Stimulated activated CD8-positive, alpha-beta memory T cell treated with anti-CD3 and anti-CD28 coated beads, Interleukin-4, amount 100 ng/mL, for 4 hours (primary cell): ENCODE data around the gene SLC1A2.

Experiments
- DNase-seq, 2 donors: peaks; one replicate each; pipeline ENCODE4 v3.0.0-alpha.2; 2020; ENCODE audit warnings: low read depth in 2 of 2, low spot score in 1 of 2

The SLC1A2 gene

GRCh38 chr11:35276396-35277145, 142.8 kb downstream of the SLC1A2 start:
- no peak for DNase-seq

- DNase-seq = no peak
Observed at GRCh38 chr11:35275786-35276170, 143.6 kb downstream of the SLC1A2 start.

DNA sequence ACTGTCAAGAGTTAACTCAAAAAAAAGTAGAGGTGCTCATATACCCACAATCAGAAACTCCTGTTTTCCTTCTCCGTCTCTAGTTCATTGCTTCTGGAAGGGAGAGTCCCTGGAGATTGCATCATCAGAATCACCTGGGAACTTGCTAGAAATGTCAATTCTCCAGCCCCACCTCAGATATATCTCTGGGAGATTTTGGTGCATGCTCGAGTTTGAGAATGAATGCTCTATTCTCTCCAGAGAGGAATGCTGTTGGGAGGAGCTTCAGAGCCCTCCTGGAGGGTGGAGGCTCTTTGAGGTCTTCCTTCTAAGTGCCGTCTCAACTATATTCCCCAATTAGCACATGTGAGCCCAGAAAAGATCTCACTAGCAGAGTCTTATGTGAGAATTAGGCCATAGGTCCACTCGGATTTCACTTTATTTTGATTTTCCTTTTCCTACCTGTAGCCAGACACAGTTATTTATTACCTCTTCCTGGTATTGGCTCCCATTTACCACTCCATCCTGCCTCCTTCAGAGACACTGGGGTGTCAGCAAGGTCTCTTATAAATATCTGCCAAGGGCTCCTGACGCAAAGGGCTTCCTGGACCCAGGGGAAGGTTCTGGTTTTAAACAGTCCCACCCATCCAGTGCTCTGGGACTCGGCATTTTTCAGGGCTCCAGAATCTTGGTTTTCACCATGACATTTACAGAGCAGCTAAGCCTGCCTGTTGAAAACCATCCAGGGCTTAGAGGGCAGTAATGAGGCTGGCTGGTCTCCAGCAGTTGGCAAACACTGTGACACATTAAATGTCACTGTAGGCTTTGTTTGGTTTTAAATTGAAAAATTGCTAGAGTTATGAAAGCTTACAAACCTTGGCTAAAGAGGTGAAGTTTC, 144.2 kb downstream of the SLC1A2 start:
- DNase-seq = no peak

DNA sequence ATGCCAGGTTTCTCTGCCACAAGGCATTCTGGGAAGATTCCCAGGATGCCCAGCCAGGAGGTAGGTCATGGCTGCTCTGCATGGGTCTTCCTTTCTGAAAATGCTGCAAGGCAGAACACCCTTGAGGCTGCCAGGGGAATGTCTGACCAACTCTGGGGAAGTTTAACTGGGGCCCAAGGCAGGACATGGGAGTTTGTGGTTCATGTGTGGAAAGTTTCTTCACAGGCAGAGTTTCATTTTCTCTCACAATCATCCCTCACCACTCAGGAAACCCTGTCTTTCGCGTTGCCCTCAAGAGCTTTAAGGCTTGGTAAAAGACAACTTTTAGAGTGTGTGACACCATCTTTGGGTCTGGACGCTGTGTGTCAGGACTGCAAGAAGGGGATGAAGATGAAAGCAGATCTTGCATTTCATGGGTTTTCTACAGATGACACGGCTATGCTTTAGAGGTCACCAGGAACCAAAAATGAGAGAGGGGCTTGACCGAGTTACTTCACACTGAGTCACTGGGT, 146.9 kb downstream of the SLC1A2 start:
- no peak for DNase-seq

DNA sequence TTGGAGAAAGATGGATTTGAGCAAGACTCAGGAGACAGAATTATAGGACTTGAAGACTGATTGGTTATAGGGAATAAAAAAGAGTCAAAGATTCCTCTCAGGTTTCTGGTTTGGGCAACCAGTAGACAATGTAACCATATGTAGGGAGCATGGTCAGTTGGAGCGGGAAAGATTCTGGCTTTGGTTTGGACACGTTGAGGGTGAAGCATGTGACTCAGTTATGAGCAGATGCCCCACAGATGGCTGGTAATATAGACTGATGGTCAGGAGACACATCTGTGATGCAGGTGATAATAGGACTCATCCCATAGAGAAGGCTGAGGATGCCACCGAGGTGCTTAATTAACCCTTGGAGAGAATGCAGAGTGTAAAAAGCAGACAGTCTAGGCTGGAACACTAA, 148.3 kb downstream of the SLC1A2 start:
- no peak for DNase-seq

DNA sequence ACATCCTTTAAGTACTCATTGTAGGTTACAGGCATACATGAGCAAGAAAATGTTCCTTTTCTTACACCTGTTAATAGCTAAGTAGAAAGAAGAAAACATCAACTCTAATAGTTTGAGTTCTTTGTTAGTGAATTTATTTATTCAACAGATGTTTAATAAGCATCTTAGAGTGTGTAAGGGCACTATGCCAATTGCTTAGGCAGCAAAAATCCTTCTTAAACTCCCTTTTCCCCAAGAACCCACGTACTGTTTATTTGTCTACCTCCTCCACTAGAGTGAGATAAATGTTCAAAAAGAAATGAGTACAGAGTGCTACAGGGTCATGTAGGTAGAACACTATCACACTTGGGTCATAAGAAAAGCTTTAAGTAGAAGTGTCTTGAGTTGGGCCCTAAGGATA, 149.0 kb downstream of the SLC1A2 start:
- no peak for DNase-seq

DNA sequence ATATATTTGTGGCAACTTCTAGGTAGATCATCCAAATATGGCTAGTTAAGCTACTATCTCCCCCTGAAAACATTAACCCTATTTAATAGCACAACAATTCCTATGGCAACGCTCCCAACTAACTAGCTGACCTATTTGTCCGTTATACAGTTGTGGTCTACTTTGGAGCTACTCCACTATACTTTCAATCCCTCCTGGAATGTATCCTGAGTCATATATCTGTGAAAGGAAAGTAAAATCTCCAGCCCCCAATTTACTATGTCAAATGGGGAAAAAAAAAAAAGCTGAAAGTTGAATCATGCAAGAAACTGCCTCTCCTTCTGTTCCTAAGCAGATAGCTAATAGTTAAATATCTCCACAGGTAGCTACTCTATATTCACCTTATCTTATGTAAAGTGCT, 151.9 kb downstream of the SLC1A2 start:
- no peak for DNase-seq

DNA sequence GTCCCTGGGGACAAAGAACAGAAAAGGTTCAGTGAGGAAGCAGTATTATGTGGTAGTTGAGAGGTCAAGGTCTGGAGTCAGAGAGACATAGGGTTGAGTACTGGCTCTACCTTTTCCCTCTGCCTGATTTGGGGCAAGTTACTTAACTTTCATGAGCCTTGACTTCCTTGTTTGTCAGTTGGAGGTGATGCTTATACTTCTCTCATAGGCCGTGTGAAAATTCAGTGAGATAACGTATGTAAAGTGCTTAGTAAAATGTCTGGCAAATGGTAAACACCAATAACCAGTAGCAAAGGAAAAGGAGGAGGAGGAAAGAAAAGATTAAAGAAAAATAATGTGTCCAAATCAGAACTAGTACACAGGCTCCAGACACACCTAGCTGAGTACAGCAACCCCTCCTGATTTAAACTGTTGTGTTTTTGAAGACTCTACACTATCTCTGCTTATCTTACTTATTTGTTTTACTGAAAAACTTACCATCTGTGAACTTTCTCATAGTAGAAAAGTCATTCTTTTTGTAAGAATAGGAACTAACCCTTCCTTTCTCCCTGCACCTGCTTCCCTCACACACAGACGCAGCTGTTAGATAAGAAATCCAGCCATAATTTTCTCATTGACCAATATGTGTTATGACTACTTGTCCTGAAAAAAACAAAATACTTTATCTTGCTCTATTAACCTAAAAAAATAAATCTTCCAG, 153.5 kb downstream of the SLC1A2 start:
- DNase-seq = no peak

GRCh38 chr11:35262735-35263134, 156.6 kb downstream of the SLC1A2 start:
- DNase-seq = no peak

DNA sequence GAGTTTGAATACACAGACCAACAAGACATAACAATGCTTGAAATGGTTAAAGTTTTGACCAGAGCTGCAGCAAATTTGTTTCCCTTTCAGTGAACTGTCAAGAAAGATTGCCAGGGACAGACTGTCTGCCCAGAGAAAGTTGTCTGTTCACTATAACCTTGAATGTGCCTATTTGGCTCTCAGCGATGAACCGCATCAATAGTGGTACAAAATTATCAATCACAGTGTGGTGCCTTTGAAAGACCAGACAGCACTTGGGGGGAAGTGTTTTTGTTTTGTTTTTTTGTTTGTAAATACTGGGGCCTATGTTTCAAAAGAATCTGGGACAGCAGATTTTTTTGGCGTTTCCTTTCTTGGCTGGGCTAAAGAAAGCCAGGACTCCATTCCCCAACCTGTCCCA, 157.3 kb downstream of the SLC1A2 start:
- no peak for DNase-seq

DNA sequence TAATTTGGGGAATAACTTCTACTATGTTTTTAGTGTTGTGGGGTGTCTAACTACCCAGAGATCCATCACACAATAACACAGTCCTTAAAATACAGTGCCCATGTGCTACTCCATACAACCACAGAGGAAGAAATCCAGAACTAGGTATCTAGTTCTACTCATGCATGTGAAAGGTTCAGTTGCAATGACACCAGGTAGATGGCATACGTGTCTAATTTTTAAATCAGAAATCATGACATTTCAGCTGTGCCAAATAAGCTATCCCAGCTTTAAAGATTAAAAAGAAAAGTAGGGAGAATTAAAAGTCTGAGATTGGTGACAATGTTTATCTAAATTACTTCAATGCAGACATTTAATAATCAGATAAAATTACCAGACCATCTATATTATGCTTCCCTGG, 158.2 kb downstream of the SLC1A2 start:
- DNase-seq = no peak

DNA sequence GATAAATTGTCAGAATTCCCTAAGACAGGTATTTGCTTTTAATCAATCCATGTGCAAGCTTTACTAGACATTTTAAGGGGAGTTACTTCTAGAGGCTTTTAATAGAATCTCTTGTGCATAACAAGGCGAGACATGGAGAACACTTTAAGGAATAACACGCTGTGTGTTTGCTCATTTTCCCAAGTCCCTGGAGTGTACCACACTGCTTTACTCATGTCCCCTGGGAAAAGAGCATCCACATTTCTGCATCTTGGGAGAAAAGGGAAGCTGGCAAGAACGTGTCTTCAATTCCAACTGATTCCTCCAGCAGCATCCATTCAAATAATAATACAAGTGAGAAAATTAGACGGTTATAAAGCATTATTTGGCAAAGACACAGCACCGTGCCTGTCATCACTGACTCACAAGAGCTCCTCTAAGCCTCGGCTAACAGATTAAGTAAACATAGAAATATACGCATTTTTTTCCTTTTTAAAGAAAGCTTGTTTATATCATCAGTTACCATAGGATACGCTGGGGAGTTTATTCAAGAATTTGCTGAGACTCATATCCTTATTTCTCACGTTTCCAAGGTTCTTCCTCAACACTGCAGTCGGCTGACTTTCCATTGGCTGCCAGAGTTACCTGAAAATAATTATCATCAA, 158.9 kb downstream of the SLC1A2 start:
- DNase-seq = no peak

- no peak for DNase-seq
Observed at GRCh38 chr11:35259529-35259928, 159.8 kb downstream of the SLC1A2 start.

DNA sequence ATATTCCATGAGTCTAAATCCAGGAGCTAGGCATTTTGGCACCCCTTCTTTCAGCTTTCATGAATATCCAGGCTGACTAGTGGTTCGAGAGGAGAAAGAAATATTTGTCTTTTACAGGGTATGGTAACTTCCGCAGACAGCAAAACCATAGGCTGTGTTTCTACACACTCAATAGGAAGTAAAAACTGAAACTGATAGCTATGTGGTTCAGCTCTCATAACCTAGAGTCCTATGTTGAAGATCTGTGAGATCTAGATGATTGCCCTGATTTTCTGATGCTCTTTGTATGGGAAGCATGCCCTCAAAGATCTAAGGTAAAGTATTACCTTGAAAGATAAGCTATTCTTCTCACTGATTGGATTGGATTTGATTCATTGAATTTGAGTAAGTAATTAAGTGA, 162.1 kb downstream of the SLC1A2 start:
- DNase-seq = no peak

DNA sequence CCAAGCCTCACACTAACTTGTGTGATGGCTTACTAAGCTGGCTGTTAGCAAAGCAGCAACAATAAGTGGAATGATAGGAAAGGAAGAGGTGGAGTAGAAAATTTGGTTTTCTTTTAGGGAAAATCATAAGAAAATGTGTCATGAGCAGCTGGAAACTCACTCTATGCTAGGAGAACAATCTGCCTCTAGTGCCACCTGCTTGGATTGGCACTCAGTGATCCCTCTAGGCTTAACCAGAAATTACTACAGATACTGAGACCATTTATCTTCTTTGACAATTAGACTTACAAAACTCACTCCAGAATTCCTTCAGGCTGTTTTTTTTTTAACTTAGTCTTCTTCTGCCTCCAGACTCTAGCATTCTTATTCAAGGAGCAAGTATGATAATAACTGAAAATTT, 163.1 kb downstream of the SLC1A2 start:
- DNase-seq = no peak

GRCh38 chr11:35255514-35255913, 163.8 kb downstream of the SLC1A2 start:
- no peak for DNase-seq

DNA sequence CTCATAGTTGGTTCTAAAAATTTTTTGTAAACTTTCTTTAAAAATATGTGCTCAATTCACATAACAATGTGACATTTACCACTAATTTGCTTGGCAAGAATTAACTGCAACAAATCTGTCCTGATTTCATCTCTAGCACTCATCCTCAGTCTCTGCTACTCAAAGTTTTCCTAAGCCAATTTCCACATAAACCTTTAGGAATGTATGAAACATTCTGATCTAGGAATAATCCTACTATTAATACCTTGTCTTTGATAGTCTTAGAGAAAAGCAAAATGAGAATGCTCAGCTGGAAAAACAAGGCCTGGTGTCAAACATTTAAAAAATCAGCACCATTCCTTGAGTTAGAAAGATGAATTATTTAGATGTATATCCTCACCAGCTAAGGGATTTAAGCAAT, 166.1 kb downstream of the SLC1A2 start:
- no peak for DNase-seq

DNA sequence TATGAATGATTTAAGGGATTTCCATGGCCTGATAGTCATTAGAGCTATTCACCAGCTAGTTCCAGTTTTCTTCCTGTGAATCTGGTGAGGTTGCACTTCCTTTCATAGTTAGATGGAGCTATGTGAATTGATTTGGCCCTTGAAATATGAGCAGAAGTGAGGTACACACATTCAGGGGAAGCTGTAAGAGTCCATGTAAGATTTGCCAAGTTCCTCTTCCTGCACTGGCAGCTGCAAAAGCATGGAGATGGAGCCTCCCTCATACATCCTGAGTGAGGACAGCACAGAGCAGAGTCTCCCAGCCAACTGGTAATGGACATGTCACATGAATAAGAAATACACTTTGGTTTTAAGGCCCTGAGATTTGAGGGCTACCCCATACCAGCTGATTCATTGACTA, 168.7 kb downstream of the SLC1A2 start:
- DNase-seq = no peak

DNA sequence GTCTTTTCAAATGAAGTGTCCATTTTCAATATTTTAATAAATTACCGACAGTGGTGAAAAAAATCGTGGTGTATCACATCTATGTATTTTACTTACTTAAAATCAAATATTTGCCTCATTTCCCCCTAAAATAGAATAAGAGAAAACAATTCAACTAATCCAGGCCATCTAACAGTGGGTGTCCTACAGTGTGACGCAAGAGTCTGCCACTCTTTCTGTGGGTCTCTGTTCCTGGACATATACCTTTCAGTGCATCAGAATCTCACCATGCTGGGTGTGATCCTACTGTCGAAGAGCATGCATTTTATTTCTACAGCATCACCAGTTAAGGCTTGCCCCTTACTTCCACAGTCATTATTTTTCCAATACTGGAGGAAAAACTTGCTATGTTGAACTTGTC, 169.2 kb downstream of the SLC1A2 start:
- no peak for DNase-seq

DNA sequence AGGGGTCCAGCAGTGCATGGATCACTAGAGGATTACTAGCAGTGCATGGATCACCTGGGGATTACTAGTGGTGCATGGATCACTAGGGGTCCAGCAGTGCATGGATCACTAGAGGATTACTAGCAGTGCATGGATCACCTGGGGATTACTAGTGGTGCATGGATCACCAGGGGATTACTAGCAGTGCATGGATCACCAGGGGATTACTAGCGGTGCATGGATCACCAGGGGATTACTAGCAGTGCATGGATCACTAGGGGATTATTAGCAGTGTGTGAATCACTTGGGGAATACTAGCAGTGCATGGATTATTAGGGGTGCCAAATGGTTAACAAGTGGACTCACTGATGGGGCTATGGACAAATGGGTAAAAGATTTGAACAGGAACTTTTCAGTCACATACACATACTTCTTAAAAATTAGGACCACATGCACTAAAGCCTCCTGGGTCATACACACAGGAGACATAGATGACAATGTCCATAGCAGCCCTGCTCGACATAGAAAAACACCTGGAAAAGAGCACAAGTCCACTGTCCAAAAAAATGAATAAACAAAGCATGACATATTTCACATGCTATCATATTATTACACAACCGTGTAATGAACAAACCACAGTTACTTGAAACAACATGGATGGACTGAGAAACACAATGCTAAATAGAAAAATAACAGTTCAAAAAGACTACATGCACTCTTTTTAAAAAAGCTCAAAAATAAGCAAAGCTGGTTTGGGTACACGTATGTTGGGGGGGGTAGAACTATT, 170.6 kb downstream of the SLC1A2 start:
- DNase-seq = no peak

GRCh38 chr11:35247863-35248262, 171.5 kb downstream of the SLC1A2 start:
- no peak for DNase-seq
